CD14-positive monocyte (primary cell): ENCODE measurements around the gene CBX5. TPM values are rescaled to one million over a fixed set of nuclear protein-coding genes. Genes with fewer than 3 reads are reported as not detected.
A peak's percentile ranks its signal among the peaks of the same experiment; 100 is the strongest.

Experiments used
- DNase-seq, 3 donors: peaks; one replicate each; pipeline ENCODE4 v3.0.0-alpha.2; 2011 to 2022
- H2AFZ ChIP-seq: 2 replicates; pipeline ENCODE4 v1.6.0; 2012; ENCODE audit warnings: mild to moderate bottlenecking, low read depth, low read length, inconsistent platforms; ENCODE audit not compliant: insufficient read depth, poor library complexity, severe bottlenecking
- H3K27ac ChIP-seq, 2 donors: 1 replicate in 1 of 2; 2 replicates in 1 of 2; pipeline ENCODE4 v1.5.1; 2012 to 2013; ENCODE audit warnings: low read length in 2 of 2, control low read depth in 1 of 2, inconsistent platforms in 1 of 2, low read depth in 1 of 2, mild to moderate bottlenecking in 1 of 2
- H3K27me3 ChIP-seq, 2 donors: one replicate each; pipeline versions ENCODE4 v1.6.0 to v1.6.1; 2011 to 2013; ENCODE audit warnings: low read length in 2 of 2; ENCODE audit not compliant: control insufficient read depth in 2 of 2, insufficient read depth in 2 of 2
- H3K36me3 ChIP-seq, 2 donors: replicated peaks in 1 of 2; 1 replicate in 1 of 2; 2 replicates in 1 of 2; pipeline versions ENCODE4 v1.5.1 to v1.6.1; 2012 to 2013; ENCODE audit warnings: low read length in 2 of 2, control low read depth in 1 of 2, inconsistent platforms in 1 of 2, mild to moderate bottlenecking in 1 of 2; ENCODE audit not compliant: insufficient read depth in 2 of 2, control insufficient read depth in 1 of 2
- H3K4me1 ChIP-seq, 2 donors: 1 replicate in 1 of 2; 2 replicates in 1 of 2; pipeline versions ENCODE4 v1.5.1 to v1.6.1; 2012 to 2013; ENCODE audit warnings: low read length in 2 of 2, control low read depth in 1 of 2, inconsistent platforms in 1 of 2, mild to moderate bottlenecking in 1 of 2, moderate library complexity in 1 of 2; ENCODE audit not compliant: insufficient read depth in 2 of 2, control insufficient read depth in 1 of 2
- H3K4me2 ChIP-seq: replicated peaks from 2 replicates; pipeline ENCODE3; 2012; ENCODE audit warnings: low read length, moderate library complexity, mild to moderate bottlenecking; ENCODE audit not compliant: poor library complexity, severe bottlenecking; ENCODE audit errors: extremely low read depth
- H3K4me3 ChIP-seq, 3 experiments: fragments of 200-600 bp in 1 of 3; sonication (generic) in 1 of 3; replicated peaks in 1 of 3; 1 replicate in 2 of 3; 2 replicates in 1 of 3; pipeline ENCODE4 v1.5.1; 2011 to 2013; ENCODE audit warnings: low read length in 3 of 3, mild to moderate bottlenecking in 3 of 3, control low read depth in 2 of 3, low read depth in 2 of 3, inconsistent platforms in 1 of 3, moderate library complexity in 1 of 3
- H3K79me2 ChIP-seq: 2 replicates; pipeline ENCODE4 v1.6.0; 2012; ENCODE audit warnings: mild to moderate bottlenecking, control low read depth, inconsistent platforms, low read length, moderate library complexity; ENCODE audit not compliant: insufficient read depth
- H3K9ac ChIP-seq: 2 replicates; pipeline ENCODE4 v1.6.0; 2017; ENCODE audit warnings: low read length, mild to moderate bottlenecking; ENCODE audit not compliant: insufficient read depth, poor library complexity, severe bottlenecking
- H3K9me3 ChIP-seq, 2 donors: replicated peaks in 1 of 2; 1 replicate in 1 of 2; 2 replicates in 1 of 2; pipeline versions ENCODE4 v1.5.1 to v1.6.1; 2012 to 2013; ENCODE audit warnings: low read length in 2 of 2, control low read depth in 1 of 2; ENCODE audit not compliant: control insufficient read depth in 1 of 2, insufficient read depth in 1 of 2
- H4K20me1 ChIP-seq: 2 replicates; pipeline ENCODE4 v1.6.0; 2012; ENCODE audit warnings: mild to moderate bottlenecking, low read length, control low read depth, moderate library complexity; ENCODE audit not compliant: insufficient read depth
- H3K27ac Mint-ChIP-seq, 7 donors: one replicate each; pipeline ENCODE4 v1.8.0; 2020; ENCODE audit warnings: mild to moderate bottlenecking in 7 of 7, mixed read lengths in 7 of 7, moderate library complexity in 6 of 7, inconsistent platforms in 2 of 7
- H3K27me3 Mint-ChIP-seq, 3 donors: one replicate each; pipeline ENCODE4 v1.8.0; 2021 to 2022; ENCODE audit warnings: low read depth in 3 of 3, mild to moderate bottlenecking in 3 of 3, mixed read lengths in 3 of 3, moderate library complexity in 3 of 3, inconsistent platforms in 1 of 3
- H3K36me3 Mint-ChIP-seq, 2 donors: one replicate each; pipeline ENCODE4 v1.8.0; 2020; ENCODE audit warnings: mixed read lengths in 2 of 2, inconsistent platforms in 1 of 2, mild to moderate bottlenecking in 1 of 2
- H3K4me1 Mint-ChIP-seq: one replicate; pipeline ENCODE4 v1.8.0; 2020; ENCODE audit warnings: mild to moderate bottlenecking, mixed read lengths
- H3K4me3 Mint-ChIP-seq, 2 donors: one replicate each; pipeline ENCODE4 v1.8.0; 2020; ENCODE audit warnings: mild to moderate bottlenecking in 2 of 2, mixed read lengths in 2 of 2, moderate library complexity in 1 of 2
- H3K9me3 Mint-ChIP-seq, 7 donors: one replicate each; pipeline ENCODE4 v1.8.0; 2020 to 2022; ENCODE audit warnings: mixed read lengths in 7 of 7, mild to moderate bottlenecking in 6 of 7, moderate library complexity in 6 of 7, inconsistent platforms in 2 of 7
- CTCF ChIP-seq: fragments of 200-600 bp; IDR thresholded peaks from one replicate; pipeline ENCODE4 v1.8.0; 2022; ENCODE audit warnings: antibody characterized with exemption, mild to moderate bottlenecking
- WGBS: methylation state at CpG from one replicate; pipeline ENCODE4 v1.1.5; 2013; ENCODE audit warnings: missing lambda C conversion rate; ENCODE audit not compliant: insufficient coverage; 5-methylcytosine and 5-hydroxymethylcytosine counted together
- intact Hi-C, 2 donors: fragments of 100-400 bp; cut with micrococcal nuclease; formaldehyde crosslinking; loops; one replicate each; pipeline versions ENCODE4 v1.15.0 to v1.15.1; 2023
- polyA plus RNA-seq, 3 donors: library from polyadenylated mRNA; depleted of rRNA in 1 of 3; unstranded in 2 of 3; stranded (reverse) in 1 of 3; fragments of 300-500 nt in 2 of 3; fragments of >200 nt in 1 of 3; fragmentation: Illumina TruSeq in 2 of 3; gene quantifications; 1 replicate in 2 of 3; 2 replicates in 1 of 3; pipeline ENCODE4 v1.2.3, GENCODE V29; 2012 to 2021

CBX5 gene
- polyA plus RNA-seq, 3 donors = 2.9 to 5.4 (median 4.8) TPM

- WGBS = 89% methylated on average over 6 of the region's 7 CpGs
- intact Hi-C loops = loop anchor here in 1 of 2 donors (5.0 kb wide), 1 partner anchor 401 kb away; no protein-coding TSS in a partner anchor
- H3K27ac ChIP-seq = no peak overlapping the region
- peaks cover 29 to 61% (median 52%) of the 10 kb centered on the region in 3 donors for H3K27me3 Mint-ChIP-seq
- H2AFZ ChIP-seq = no peak overlapping the region
- H3K9me3 ChIP-seq = no peaks in the 10 kb centered on the region
- H3K36me3 ChIP-seq = no peaks in the 10 kb centered on the region
- H3K9ac ChIP-seq = no peak overlapping the region
- no peaks in the 10 kb centered on the region for H4K20me1 ChIP-seq
- TF ChIP-seq CTCF = no peak
- no peak overlapping the region for H3K4me3 ChIP-seq
- H3K79me2 ChIP-seq = no peaks in the 10 kb centered on the region
- H3K27me3 ChIP-seq = peaks cover 7 to 26% of the 10 kb centered on the region in 2 donors
- H3K4me1 Mint-ChIP-seq = peaks cover 57% of the 10 kb centered on the region
- peaks cover 0 to 6% of the 10 kb centered on the region in 2 donors for H3K36me3 Mint-ChIP-seq
- H3K27ac Mint-ChIP-seq = peak overlapping the region in 2 of 7 donors; percentile 15 to 46
- H3K4me1 ChIP-seq = peaks cover 36 to 59% of the 10 kb centered on the region in 2 donors
- H3K9me3 Mint-ChIP-seq = peaks cover 0 to 9% (median 4%) of the 10 kb centered on the region in 7 donors
- no peak for DNase-seq
- no peak overlapping the region for H3K4me2 ChIP-seq
- peak overlapping the region in 1 of 2 donors; percentile 59 for H3K4me3 Mint-ChIP-seq
These were observed 86.5 kb downstream of the CBX5 start for GRCh38 chr12:54193434-54193833.

DNA sequence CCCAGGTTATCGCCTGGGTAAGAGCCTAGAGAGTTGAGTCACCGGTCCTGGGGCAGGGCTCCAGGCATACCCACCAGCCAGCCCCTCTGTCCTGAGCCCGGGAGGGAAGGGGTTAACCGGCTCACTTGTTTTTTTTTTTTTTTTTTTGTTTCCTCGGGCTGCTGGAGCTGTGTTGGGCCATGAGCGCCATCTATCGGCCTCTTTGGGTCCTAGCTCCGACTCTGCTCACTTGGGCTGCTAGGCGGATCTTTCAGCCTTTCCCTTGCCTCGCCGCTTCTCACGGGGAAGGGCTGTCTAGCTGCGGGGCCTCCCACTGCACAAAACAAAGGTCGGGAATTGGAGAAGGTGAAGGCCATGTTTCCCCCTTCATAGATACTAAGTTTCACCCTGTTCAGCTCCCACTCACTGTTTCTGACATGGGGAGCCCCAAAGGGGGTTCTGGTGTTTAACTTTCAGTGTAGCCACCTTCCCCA is 88.3 kb downstream of the CBX5 start:
- H3K27me3 ChIP-seq = peaks cover 7 to 26% of the 10 kb centered on the region in 2 donors
- WGBS = 3% methylated on average over 7 of the region's 14 CpGs

More for the DNA sequence above, 88.3 kb downstream of the CBX5 start:
- no peaks in the 10 kb centered on the region for H3K9me3 ChIP-seq
- no peaks in the 10 kb centered on the region for H3K79me2 ChIP-seq
- Mint-ChIP-seq H3K27ac (no peak overlapping the region), H3K36me3 (peaks cover 2 to 13% of the 10 kb centered on the region in 2 donors), H3K9me3 (peaks cover 0 to 5% (median 0%) of the 10 kb centered on the region in 7 donors), H3K4me3 (peak overlapping the region in 1 of 2 donors; percentile 63), H3K27me3 (peaks cover 25 to 50% (median 39%) of the 10 kb centered on the region in 3 donors), H3K4me1 (peaks cover 51% of the 10 kb centered on the region)
- no peaks in the 10 kb centered on the region for H3K36me3 ChIP-seq
- no peak overlapping the region for H3K9ac ChIP-seq
- no peak overlapping the region for H3K4me3 ChIP-seq
- H3K27ac ChIP-seq = no peak overlapping the region
- H4K20me1 ChIP-seq = no peaks in the 10 kb centered on the region
- peak overlapping the region; percentile 26 for H3K4me2 ChIP-seq
- peak; percentile 75 to 80 (median 78) for DNase-seq
- H2AFZ ChIP-seq = no peak overlapping the region
- intact Hi-C loops = loop anchor here in 1 of 2 donors (5.0 kb wide), 1 partner anchor 399 kb away; no protein-coding TSS in a partner anchor
- peaks cover 29 to 45% of the 10 kb centered on the region in 2 donors for H3K4me1 ChIP-seq
- TF ChIP-seq CTCF = peak; percentile 91
